ENCODE results near the gene P4HA3. TPM values are rescaled to one million over a fixed set of nuclear protein-coding genes. Genes with fewer than 3 reads are reported as not detected.

P4HA3 gene
- total RNA-seq, 4 donors from 2014 or later: not detected

GRCh38 chr11:74282421-74282820 lies 29.0 kb downstream of the P4HA3 start:
- Histone ChIP-seq H3K27me3 (no peaks in the 10 kb centered on the region), H3K9me3 (no peaks in the 10 kb centered on the region), H3K4me3 (no peak overlapping the region), H3K27ac (no peak overlapping the region), H3K4me1 (no peaks in the 10 kb centered on the region), H3K36me3 (no peaks in the 10 kb centered on the region)
- TF ChIP-seq CTCF (IDR thresholded peaks at IDR 0.05) (no peak), POLR2A (IDR thresholded peaks at IDR 0.05) (no peak)
- DNase-seq: no peak

- no peaks in the 10 kb centered on the region for H3K36me3 ChIP-seq
- H3K4me1 ChIP-seq: no peaks in the 10 kb centered on the region
- no peak overlapping the region for H3K27ac ChIP-seq
- no peak for TF ChIP-seq CTCF (IDR thresholded peaks at IDR 0.05)
- no peak for TF ChIP-seq POLR2A (IDR thresholded peaks at IDR 0.05)
- no peak overlapping the region for H3K4me3 ChIP-seq
- H3K27me3 ChIP-seq: no peaks in the 10 kb centered on the region
- no peaks in the 10 kb centered on the region for H3K9me3 ChIP-seq
- DNase-seq: no peak
Measured at GRCh38 chr11:74280494-74280893, 30.9 kb downstream of the P4HA3 start.

DNA sequence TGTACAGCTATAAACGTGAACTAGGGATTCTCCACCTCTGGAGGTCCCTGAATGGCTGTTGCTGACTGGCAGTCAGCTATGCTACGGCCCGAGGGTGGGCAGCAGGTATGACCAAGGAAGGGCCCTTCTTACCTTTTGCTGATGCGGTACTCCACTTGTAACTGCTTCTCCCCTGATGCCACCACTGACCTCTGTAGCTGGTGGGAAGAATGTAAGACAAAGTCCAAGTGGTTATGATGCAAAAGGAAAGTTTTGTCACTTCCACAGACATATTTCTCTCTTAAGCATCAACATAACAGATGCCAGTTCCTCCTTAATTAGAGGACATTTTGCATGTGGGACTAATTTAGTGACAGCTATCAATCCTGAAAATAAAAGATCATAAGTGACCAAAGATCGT lies 32.2 kb downstream of the P4HA3 start:
- no peaks in the 10 kb centered on the region for H3K36me3 ChIP-seq
- DNase-seq: no peak
- H3K4me1 ChIP-seq: no peaks in the 10 kb centered on the region
- H3K27me3 ChIP-seq: no peaks in the 10 kb centered on the region
- TF ChIP-seq POLR2A (IDR thresholded peaks at IDR 0.05) (no peak), CTCF (IDR thresholded peaks at IDR 0.05) (no peak)
- H3K4me3 ChIP-seq: no peak overlapping the region
- H3K9me3 ChIP-seq: no peaks in the 10 kb centered on the region
- peak overlapping the region in 1 of 4 donors; percentile 7 for H3K27ac ChIP-seq

DNA sequence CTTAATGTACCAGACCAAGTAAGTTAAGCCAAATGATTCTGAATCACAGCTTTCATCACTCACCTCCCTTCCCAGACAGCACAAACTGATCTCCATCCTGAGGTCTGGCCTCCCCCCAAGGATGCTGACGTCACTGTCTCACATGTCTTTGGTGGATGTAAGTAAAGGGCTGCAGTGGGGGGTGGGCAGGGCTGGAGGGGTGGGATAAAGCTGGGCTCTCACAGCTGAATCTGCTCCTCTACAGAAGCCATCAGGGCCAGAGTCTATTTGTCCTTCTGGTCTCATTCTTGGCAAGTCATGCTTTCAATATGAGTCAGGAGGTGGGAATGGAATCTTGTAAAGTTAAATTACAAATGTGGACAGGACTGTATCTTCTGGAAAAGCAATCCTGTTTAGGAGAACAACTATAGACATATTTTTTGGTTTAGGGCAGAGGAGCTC lies 32.7 kb downstream of the P4HA3 start:
- no peak overlapping the region for H3K4me3 ChIP-seq
- H3K27ac ChIP-seq: peak overlapping the region in 1 of 4 donors; percentile 7
- no peak for TF ChIP-seq POLR2A (IDR thresholded peaks at IDR 0.05)
- TF ChIP-seq CTCF (IDR thresholded peaks at IDR 0.05): no peak
- no peaks in the 10 kb centered on the region for H3K9me3 ChIP-seq
- peak in 1 of 3 donors; percentile 53 for DNase-seq
- H3K27me3 ChIP-seq: no peaks in the 10 kb centered on the region
- no peaks in the 10 kb centered on the region for H3K36me3 ChIP-seq
- H3K4me1 ChIP-seq: no peaks in the 10 kb centered on the region

DNA sequence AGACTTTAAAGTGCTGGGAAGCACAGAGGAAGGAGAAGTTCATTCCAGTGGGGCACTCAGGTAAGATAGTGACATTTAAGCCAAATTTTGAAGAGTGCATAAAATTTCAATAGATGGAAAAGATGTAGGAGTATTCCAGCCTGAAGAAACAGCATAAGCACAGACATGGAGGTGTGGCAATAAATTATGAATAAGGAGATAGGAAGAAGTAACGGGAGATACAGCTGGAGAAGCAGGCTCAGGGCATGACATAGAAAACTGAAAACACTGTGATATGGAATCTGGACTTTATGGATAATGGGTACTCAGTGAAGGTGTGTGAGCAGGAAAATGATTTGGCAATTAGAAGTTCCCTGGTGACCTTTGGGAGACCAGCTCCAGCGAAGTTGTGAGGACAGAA lies 33.3 kb downstream of the P4HA3 start:
- no peak overlapping the region for H3K4me3 ChIP-seq
- no peaks in the 10 kb centered on the region for H3K27me3 ChIP-seq
- no peaks in the 10 kb centered on the region for H3K9me3 ChIP-seq
- TF ChIP-seq CTCF (IDR thresholded peaks at IDR 0.05) (no peak), POLR2A (IDR thresholded peaks at IDR 0.05) (no peak)
- no peak for DNase-seq
- H3K36me3 ChIP-seq: no peaks in the 10 kb centered on the region
- peak overlapping the region in 1 of 4 donors; percentile 7 for H3K27ac ChIP-seq
- no peaks in the 10 kb centered on the region for H3K4me1 ChIP-seq

DNA sequence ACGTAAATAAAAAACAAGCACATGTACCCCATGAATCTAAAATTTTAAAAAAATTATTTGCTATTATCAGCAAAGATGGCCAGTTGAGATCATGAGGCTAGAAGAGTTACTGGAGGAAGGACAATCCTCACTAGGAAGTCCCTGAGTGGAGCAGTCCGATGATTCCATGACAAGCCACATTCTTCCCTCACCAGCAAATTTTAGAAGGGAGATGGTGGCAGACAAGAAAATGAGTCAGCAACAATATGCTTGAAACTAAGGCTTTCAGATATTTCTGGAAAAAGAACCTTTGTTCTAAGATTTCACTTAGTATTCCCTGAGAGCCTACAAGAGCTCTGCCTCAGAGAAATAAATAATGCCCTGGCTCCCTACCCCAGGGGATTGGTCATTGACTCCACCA lies 34.9 kb downstream of the P4HA3 start:
- no peak for DNase-seq
- Histone ChIP-seq H3K36me3 (no peaks in the 10 kb centered on the region), H3K9me3 (no peaks in the 10 kb centered on the region), H3K27ac (no peak overlapping the region), H3K27me3 (no peaks in the 10 kb centered on the region), H3K4me1 (no peaks in the 10 kb centered on the region), H3K4me3 (no peak overlapping the region)
- TF ChIP-seq CTCF (IDR thresholded peaks at IDR 0.05): no peak
- TF ChIP-seq POLR2A (IDR thresholded peaks at IDR 0.05): no peak

Data from Peyer's patch (tissue), 4 donors.